CD4-positive, alpha-beta T cell (primary cell): ENCODE results near the gene TLR5. TPM values are rescaled to one million over a fixed set of nuclear protein-coding genes. Genes with fewer than 3 reads are reported as not detected.

ENCODE experiments used
- ATAC-seq: fragments of 200-7000 bp; cut with Tn5 transposase; one replicate; pipeline ENCODE4 v1.10.0; 2022; ENCODE audit warnings: mild to moderate bottlenecking; ENCODE audit not compliant: poor library complexity
- CTCF ChIA-PET: fragments of 350-600 bp; sonication (Branson Sonifier 250); formaldehyde crosslinking; loops from one replicate; lab custom pipeline; 2021; ENCODE audit warnings: antibody characterized with exemption, inconsistent platforms; lab: Charles Lee
- POLR2A ChIA-PET: fragments of 350-600 bp; sonication (Branson Sonifier 250); formaldehyde crosslinking; loops from one replicate; lab custom pipeline; 2021; ENCODE audit warnings: antibody characterized with exemption, inconsistent platforms; lab: Charles Lee
- DNase-seq, 14 experiments: peaks; one replicate each; pipeline ENCODE4 v3.0.0-alpha.2; 2013 to 2020; ENCODE audit warnings: mixed read lengths in 2 of 14
- H3K27ac ChIP-seq, 2 donors: one replicate each; pipeline versions ENCODE4 v1.5.1 to v1.7.0; 2013; ENCODE audit warnings: low read length in 2 of 2, low read depth in 1 of 2, mild to moderate bottlenecking in 1 of 2
- H3K27me3 ChIP-seq, 2 experiments: 1 replicate in 1 of 2; 2 replicates in 1 of 2; pipeline versions ENCODE4 v1.6.1 to v1.7.0; 2013; ENCODE audit warnings: low read length in 2 of 2, control low read depth in 1 of 2, mild to moderate bottlenecking in 1 of 2, moderate library complexity in 1 of 2; ENCODE audit not compliant: insufficient read depth in 2 of 2, control insufficient read depth in 1 of 2
- H3K36me3 ChIP-seq: one replicate; pipeline ENCODE4 v1.6.1; 2013; ENCODE audit warnings: low read length, control low read depth; ENCODE audit not compliant: insufficient read depth
- H3K4me1 ChIP-seq: one replicate; pipeline ENCODE4 v1.6.1; 2013; ENCODE audit warnings: low read length, control low read depth; ENCODE audit not compliant: insufficient read depth
- H3K4me3 ChIP-seq: one replicate; pipeline ENCODE4 v1.5.1; 2013; ENCODE audit warnings: mild to moderate bottlenecking, low read length, moderate library complexity
- H3K9me3 ChIP-seq, 2 experiments: 1 replicate in 1 of 2; 2 replicates in 1 of 2; pipeline versions ENCODE4 v1.6.1 to v1.7.0; 2013; ENCODE audit warnings: low read length in 2 of 2, mild to moderate bottlenecking in 2 of 2, control low read depth in 1 of 2, moderate library complexity in 1 of 2; ENCODE audit not compliant: control insufficient read depth in 1 of 2, insufficient read depth in 1 of 2
- H3K27ac Mint-ChIP-seq: one replicate; pipeline ENCODE4 v1.8.0; 2020; ENCODE audit warnings: mixed read lengths
- H3K27me3 Mint-ChIP-seq: one replicate; pipeline ENCODE4 v1.8.0; 2021; ENCODE audit warnings: mixed read lengths
- H3K36me3 Mint-ChIP-seq: one replicate; pipeline ENCODE4 v1.8.0; 2021; ENCODE audit warnings: low read depth, mixed read lengths
- H3K4me1 Mint-ChIP-seq: one replicate; pipeline ENCODE4 v1.8.0; 2021; ENCODE audit warnings: low read depth, mixed read lengths
- H3K4me3 Mint-ChIP-seq: one replicate; pipeline ENCODE4 v1.8.0; 2020; ENCODE audit warnings: mild to moderate bottlenecking, mixed read lengths
- H3K9me3 Mint-ChIP-seq: one replicate; pipeline ENCODE4 v1.8.0; 2020; ENCODE audit warnings: mixed read lengths
- intact Hi-C, 2 experiments: fragments of 100-400 bp; cut with DNase I in 1 of 2; cut with micrococcal nuclease in 1 of 2; formaldehyde crosslinking; loops; one replicate each; pipeline versions ENCODE4 v1.15.1 to v1.9.0; 2023 to 2025; cut with DNase I, micrococcal nuclease
- total RNA-seq, 174 experiments: library from RNA in 2 of 174; stranded (reverse) in 2 of 174; gene quantifications; one replicate each; pipeline ENCODE4 v1.2.3 and lab custom pipeline; 2021 to 2026
- TF ChIP-seq, protein P1 (sequence below): fragments of 200-600 bp; IDR thresholded peaks from one replicate; pipeline ENCODE4 v1.8.0; 2022; ENCODE audit warnings: antibody characterized with exemption, mild to moderate bottlenecking

TLR5 gene
- total RNA-seq, 2 experiments from 2014 or later, result 2.1 to 2.5 TPM

GRCh38 chr1:223146745-223147144 is 3.7 kb upstream of the TLR5 start:
- H3K36me3 Mint-ChIP-seq, result no peaks in the 10 kb centered on the region
- Histone ChIP-seq H3K27me3 (no peaks in the 10 kb centered on the region), H3K4me1 (peaks cover 30% of the 10 kb centered on the region), H3K36me3 (no peaks in the 10 kb centered on the region), H3K9me3 (no peaks in the 10 kb centered on the region), H3K27ac (no peak overlapping the region), H3K4me3 (no peak overlapping the region)
- CTCF ChIA-PET, result interaction anchor here (2.3 kb wide), 1 partner anchor 13 kb away, joined by 7 read pairs; no protein-coding TSS in a partner anchor
- no peak overlapping the region for H3K4me3 Mint-ChIP-seq
- H3K27ac Mint-ChIP-seq, result no peak overlapping the region
- no peak for DNase-seq
- peaks cover 23% of the 10 kb centered on the region for H3K4me1 Mint-ChIP-seq
- intact Hi-C loops, result loop anchor here in 1 of 2 experiments (10.0 kb wide), 1 partner anchor 522 kb away; no protein-coding TSS in a partner anchor
- ATAC-seq, result no peak
- POLR2A ChIA-PET, result no interaction called here
- no peaks in the 10 kb centered on the region for H3K27me3 Mint-ChIP-seq
- peaks cover 4% of the 10 kb centered on the region for H3K9me3 Mint-ChIP-seq
- TF ChIP-seq, protein P1, sequence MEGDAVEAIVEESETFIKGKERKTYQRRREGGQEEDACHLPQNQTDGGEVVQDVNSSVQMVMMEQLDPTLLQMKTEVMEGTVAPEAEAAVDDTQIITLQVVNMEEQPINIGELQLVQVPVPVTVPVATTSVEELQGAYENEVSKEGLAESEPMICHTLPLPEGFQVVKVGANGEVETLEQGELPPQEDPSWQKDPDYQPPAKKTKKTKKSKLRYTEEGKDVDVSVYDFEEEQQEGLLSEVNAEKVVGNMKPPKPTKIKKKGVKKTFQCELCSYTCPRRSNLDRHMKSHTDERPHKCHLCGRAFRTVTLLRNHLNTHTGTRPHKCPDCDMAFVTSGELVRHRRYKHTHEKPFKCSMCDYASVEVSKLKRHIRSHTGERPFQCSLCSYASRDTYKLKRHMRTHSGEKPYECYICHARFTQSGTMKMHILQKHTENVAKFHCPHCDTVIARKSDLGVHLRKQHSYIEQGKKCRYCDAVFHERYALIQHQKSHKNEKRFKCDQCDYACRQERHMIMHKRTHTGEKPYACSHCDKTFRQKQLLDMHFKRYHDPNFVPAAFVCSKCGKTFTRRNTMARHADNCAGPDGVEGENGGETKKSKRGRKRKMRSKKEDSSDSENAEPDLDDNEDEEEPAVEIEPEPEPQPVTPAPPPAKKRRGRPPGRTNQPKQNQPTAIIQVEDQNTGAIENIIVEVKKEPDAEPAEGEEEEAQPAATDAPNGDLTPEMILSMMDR, result no peak

DNA sequence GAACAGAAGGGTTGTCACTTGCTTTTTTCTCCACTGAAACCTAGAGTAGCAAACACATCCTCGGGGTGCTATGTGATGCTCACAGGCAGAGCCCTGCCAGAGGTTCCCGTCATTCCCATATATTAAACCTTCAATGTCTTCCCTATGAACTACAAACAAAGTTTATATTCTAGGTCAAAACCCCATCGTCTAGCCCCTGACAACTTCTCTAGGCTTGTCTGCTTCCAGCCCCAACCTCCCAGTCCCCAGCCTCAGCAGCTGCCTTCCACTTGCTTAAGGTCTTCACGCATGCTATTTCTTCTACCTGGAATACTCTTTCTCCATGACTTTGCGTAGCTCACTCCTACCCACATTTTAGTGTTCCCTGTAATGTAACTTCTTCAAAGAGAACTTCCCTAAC is 1.9 kb upstream of the TLR5 start:
- no peaks in the 10 kb centered on the region for H3K36me3 Mint-ChIP-seq
- H3K36me3 ChIP-seq, result no peaks in the 10 kb centered on the region
- H3K4me3 ChIP-seq, result no peak overlapping the region
- no peak for DNase-seq
- H3K4me1 ChIP-seq, result peaks cover 30% of the 10 kb centered on the region
- ChIA-PET CTCF (interaction anchor here (1.3 to 3.6 kb wide), 2 partner anchors 11 to 15 kb away, joined by 3 to 27 read pairs; no protein-coding TSS in a partner anchor), POLR2A (interaction anchor here (1.3 to 2.4 kb wide), 3 partner anchors 86 to 568 kb away, joined by 3 to 18 read pairs (median 5); partner anchors contain the start of genes CAPN2 and SUSD4)
- H3K9me3 ChIP-seq, result no peaks in the 10 kb centered on the region
- no peaks in the 10 kb centered on the region for H3K27me3 Mint-ChIP-seq
- H3K27ac ChIP-seq, result no peak overlapping the region
- H3K27ac Mint-ChIP-seq, result peak overlapping the region; percentile 83
- no peaks in the 10 kb centered on the region for H3K27me3 ChIP-seq
- TF ChIP-seq, protein P1, result no peak
- peak overlapping the region; percentile 79 for H3K4me3 Mint-ChIP-seq
- intact Hi-C loops, result loop anchor here in 1 of 2 experiments (5.0 to 10.0 kb wide), 2 partner anchors 87 to 520 kb away; no protein-coding TSS in a partner anchor
- no peak for ATAC-seq
- H3K4me1 Mint-ChIP-seq, result peaks cover 27% of the 10 kb centered on the region
- peaks cover 4% of the 10 kb centered on the region for H3K9me3 Mint-ChIP-seq

DNA sequence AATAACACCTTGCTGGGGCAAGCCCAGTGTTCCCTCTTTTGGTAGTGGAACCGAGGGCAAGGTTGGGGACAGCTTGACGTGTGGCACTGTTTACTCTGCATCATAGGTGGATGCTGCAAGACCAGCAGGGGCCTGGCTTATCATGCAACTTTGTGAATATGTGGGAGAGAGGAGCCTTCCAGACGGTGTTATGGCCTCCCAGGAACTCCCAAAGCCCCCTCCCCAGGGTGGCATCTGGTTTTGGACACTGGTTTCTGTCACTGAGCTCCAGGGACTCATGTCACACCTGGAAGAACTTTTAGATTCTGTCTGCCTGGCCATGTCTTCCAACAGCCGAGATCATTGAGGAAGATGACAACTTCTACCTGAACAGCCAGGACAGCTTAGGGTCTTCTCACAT is 1.4 kb upstream of the TLR5 start:
- H3K36me3 ChIP-seq, result no peaks in the 10 kb centered on the region
- H3K4me1 ChIP-seq, result peaks cover 30% of the 10 kb centered on the region
- no peak for ATAC-seq
- CTCF ChIA-PET, result interaction anchor here (1.3 to 3.6 kb wide), 2 partner anchors 11 to 15 kb away, joined by 3 to 27 read pairs; no protein-coding TSS in a partner anchor
- H3K9me3 Mint-ChIP-seq, result peaks cover 4% of the 10 kb centered on the region
- DNase-seq, result no peak
- POLR2A ChIA-PET, result interaction anchor here (1.2 to 2.4 kb wide), 5 partner anchors 10 to 568 kb away, joined by 3 to 18 read pairs (median 5); partner anchors contain the start of genes CAPN2 and SUSD4
- no peaks in the 10 kb centered on the region for H3K9me3 ChIP-seq
- H3K27ac ChIP-seq, result no peak overlapping the region
- peak overlapping the region; percentile 7 for H3K4me3 Mint-ChIP-seq
- H3K27me3 Mint-ChIP-seq, result no peaks in the 10 kb centered on the region
- H3K27me3 ChIP-seq, result no peaks in the 10 kb centered on the region
- TF ChIP-seq, protein P1, result no peak
- H3K36me3 Mint-ChIP-seq, result no peaks in the 10 kb centered on the region
- peak overlapping the region; percentile 83 for H3K27ac Mint-ChIP-seq
- H3K4me1 Mint-ChIP-seq, result peaks cover 27% of the 10 kb centered on the region
- no peak overlapping the region for H3K4me3 ChIP-seq
- intact Hi-C loops, result loop anchor here in 1 of 2 experiments (5.0 to 10.0 kb wide), 2 partner anchors 88 to 520 kb away; no protein-coding TSS in a partner anchor
